ENCODE measurements around the gene PRMT9.

DNA sequence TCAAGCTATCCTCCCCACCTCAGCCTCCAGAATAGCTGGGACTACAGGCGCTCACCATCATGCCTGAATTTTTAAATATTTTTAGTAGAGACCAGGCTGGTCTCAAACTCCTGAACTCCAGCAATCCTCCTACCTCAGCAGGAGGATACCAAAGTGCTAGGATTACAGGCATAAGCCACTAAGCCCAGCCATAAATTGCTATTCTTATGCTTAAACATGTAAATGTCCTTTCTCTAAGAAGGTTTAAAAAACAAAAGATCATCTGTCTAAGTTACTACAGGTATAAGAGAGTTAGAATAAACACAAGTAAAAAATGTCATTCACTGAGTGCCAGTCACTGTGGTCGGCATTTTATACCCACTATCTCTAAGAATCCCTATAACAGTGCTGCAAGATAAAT is 28.3 kb downstream of the PRMT9 start:
- TF ChIP-seq, protein P1, sequence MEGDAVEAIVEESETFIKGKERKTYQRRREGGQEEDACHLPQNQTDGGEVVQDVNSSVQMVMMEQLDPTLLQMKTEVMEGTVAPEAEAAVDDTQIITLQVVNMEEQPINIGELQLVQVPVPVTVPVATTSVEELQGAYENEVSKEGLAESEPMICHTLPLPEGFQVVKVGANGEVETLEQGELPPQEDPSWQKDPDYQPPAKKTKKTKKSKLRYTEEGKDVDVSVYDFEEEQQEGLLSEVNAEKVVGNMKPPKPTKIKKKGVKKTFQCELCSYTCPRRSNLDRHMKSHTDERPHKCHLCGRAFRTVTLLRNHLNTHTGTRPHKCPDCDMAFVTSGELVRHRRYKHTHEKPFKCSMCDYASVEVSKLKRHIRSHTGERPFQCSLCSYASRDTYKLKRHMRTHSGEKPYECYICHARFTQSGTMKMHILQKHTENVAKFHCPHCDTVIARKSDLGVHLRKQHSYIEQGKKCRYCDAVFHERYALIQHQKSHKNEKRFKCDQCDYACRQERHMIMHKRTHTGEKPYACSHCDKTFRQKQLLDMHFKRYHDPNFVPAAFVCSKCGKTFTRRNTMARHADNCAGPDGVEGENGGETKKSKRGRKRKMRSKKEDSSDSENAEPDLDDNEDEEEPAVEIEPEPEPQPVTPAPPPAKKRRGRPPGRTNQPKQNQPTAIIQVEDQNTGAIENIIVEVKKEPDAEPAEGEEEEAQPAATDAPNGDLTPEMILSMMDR (IDR thresholded peaks at IDR 0.05) = no peak
- no peak for TF ChIP-seq POLR2A (IDR thresholded peaks at IDR 0.05)
